Stomach (tissue), 4 donors: ENCODE results near the gene PLEKHD1.

ENCODE experiments used
- EP300 ChIP-seq: sonication (generic); formaldehyde crosslinking; IDR thresholded peaks from one replicate; pipeline ENCODE4 v1.6.1; 2017; ENCODE audit warnings: antibody characterized with exemption
- POLR2A ChIP-seq, 4 donors: fragments of 450-650 bp; IDR thresholded peaks; one replicate each; pipeline ENCODE4 v1.6.1; 2016; ENCODE audit warnings: antibody characterized with exemption in 4 of 4, control low read depth in 2 of 4, mild to moderate bottlenecking in 1 of 4, moderate library complexity in 1 of 4
- POLR2AphosphoS5 ChIP-seq, 3 donors: sonication (generic); formaldehyde crosslinking; IDR thresholded peaks; one replicate each; pipeline ENCODE4 v1.6.1; 2016; ENCODE audit warnings: antibody characterized with exemption in 3 of 3
- TF ChIP-seq, protein P1 (sequence below), 7 experiments: fragments of 450-650 bp in 4 of 7; fragments of 200-600 bp in 3 of 7; sonication (generic) in 3 of 7; IDR thresholded peaks; one replicate each; pipeline ENCODE4 v1.5.1; 2016 to 2019; ENCODE audit warnings: antibody characterized with exemption in 7 of 7, control low read depth in 2 of 7, mild to moderate bottlenecking in 1 of 7

DNA sequence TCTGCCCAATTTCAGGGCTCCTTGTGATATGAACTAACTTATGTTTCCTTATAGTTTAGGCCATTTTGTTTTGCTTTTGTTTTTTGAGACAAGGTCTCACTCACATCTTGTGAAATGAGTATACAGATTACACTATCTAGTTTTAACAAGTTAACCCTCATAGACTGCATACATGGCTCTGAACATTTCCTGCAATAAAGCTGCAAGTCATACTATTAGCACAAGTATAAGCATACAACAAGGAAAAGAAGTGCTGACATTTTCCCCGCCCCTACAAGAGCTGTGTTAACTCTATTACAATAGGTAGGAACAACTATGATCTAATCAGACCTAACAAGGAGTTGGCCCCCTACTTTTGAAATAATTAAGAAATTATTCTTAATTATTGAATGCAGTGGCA, 54.2 kb downstream of the PLEKHD1 start:
- TF ChIP-seq, protein P1, sequence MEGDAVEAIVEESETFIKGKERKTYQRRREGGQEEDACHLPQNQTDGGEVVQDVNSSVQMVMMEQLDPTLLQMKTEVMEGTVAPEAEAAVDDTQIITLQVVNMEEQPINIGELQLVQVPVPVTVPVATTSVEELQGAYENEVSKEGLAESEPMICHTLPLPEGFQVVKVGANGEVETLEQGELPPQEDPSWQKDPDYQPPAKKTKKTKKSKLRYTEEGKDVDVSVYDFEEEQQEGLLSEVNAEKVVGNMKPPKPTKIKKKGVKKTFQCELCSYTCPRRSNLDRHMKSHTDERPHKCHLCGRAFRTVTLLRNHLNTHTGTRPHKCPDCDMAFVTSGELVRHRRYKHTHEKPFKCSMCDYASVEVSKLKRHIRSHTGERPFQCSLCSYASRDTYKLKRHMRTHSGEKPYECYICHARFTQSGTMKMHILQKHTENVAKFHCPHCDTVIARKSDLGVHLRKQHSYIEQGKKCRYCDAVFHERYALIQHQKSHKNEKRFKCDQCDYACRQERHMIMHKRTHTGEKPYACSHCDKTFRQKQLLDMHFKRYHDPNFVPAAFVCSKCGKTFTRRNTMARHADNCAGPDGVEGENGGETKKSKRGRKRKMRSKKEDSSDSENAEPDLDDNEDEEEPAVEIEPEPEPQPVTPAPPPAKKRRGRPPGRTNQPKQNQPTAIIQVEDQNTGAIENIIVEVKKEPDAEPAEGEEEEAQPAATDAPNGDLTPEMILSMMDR (IDR thresholded peaks at IDR 0.05): no peak
- TF ChIP-seq EP300: no peak
- no peak for TF ChIP-seq POLR2AphosphoS5 (IDR thresholded peaks at IDR 0.05)
- TF ChIP-seq POLR2A (IDR thresholded peaks at IDR 0.05): no peak
